IPS DF 4.7 (cell line): ENCODE measurements around the gene FYB1.
"Not testable (repeated sequence)": the region's sequence is repeated elsewhere in the genome, so short reads cannot be mapped to it uniquely, and the experiment has no call there.

ENCODE experiments used
- DNase-seq: peaks from one replicate; pipeline ENCODE4 v3.0.0-alpha.2; 2013; ENCODE audit warnings: low spot score; ENCODE audit errors: extremely low read depth

The FYB1 gene, protein sequence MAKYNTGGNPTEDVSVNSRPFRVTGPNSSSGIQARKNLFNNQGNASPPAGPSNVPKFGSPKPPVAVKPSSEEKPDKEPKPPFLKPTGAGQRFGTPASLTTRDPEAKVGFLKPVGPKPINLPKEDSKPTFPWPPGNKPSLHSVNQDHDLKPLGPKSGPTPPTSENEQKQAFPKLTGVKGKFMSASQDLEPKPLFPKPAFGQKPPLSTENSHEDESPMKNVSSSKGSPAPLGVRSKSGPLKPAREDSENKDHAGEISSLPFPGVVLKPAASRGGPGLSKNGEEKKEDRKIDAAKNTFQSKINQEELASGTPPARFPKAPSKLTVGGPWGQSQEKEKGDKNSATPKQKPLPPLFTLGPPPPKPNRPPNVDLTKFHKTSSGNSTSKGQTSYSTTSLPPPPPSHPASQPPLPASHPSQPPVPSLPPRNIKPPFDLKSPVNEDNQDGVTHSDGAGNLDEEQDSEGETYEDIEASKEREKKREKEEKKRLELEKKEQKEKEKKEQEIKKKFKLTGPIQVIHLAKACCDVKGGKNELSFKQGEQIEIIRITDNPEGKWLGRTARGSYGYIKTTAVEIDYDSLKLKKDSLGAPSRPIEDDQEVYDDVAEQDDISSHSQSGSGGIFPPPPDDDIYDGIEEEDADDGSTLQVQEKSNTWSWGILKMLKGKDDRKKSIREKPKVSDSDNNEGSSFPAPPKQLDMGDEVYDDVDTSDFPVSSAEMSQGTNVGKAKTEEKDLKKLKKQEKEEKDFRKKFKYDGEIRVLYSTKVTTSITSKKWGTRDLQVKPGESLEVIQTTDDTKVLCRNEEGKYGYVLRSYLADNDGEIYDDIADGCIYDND

DNA sequence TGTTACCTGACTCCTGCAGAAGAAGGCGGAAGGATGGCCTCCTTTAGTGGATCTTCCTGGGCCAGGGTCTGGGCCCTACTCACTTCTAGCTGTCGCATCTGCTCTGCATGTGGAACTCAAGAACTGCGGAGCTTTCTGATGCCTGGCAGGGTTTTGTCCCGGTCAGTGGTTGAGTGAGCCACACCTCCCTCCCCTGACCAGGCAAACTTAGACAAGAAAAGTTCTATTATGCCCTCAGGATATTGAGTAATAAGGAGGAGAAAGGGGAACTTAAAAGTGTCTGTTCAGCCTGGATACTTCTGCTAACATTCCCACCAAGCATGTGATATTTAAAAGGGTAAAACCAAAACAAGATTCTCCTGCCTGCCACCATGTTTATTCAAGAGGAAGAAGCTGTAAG, at the start of gene FYB1:
TSS of gene FYB1 (minus strand) at position 127 of the 400 bp plus-strand sequence. CDS start 16,603 bp downstream, outside the sequence.
- DNase-seq, result no peak

DNA sequence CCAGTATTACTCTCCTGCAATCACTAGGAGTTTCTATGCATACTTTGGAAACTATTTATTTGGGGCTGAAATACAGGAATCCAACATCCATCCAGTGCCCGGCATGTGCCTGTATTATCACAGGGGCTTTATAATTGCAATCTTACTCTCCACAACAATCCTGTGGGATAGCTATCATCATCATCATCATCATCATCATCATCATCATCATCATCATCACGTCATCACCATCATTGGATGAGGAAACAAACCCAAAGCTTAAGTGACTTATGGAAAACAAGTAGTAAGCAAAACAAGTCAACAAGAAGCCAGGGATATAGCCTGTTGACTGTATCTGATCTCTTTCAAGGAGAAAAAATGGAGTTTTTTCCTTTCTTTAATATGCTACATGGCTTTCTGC, 47.8 kb upstream of the FYB1 start:
- no peak for DNase-seq

DNA sequence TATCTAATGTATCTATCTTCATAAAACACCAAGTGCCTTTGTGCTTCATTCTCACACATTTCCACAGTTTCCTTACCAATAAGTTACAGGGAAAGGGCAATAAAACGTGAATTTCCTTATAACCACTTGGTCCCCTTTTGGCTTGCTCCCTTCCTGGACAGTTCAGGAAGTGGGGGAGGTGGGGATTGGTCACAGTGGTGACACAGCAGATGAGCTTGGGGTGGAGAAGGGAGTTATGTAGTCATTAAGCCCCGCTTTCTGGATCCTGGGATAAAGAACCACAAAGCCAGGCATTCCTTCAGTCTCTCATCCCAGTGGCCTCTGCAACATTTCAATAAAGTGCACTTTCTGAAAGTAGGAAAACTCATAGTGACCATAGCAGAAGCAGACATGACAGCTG, 47.1 kb upstream of the FYB1 start:
- no peak for DNase-seq

DNA sequence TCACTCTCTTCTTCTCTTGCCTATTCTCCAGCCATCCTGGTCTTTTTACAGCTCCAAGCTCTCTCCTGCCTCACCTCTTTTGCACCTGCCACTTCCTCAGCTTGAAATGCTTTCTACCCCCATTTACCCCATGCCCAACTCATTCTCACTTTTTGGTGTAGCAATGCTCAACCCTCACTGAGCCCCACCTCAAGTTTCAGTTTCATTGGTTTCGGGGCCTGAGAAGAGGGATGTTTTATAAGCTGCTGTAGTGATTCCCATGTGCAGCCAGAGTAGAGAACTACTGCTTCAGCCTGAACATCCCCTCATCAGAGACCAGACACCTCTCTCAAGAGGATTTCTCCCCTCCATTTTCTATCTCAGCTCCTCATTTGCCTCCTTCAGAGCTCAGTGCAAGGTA, 45.2 kb upstream of the FYB1 start:
- DNase-seq, result no peak

DNA sequence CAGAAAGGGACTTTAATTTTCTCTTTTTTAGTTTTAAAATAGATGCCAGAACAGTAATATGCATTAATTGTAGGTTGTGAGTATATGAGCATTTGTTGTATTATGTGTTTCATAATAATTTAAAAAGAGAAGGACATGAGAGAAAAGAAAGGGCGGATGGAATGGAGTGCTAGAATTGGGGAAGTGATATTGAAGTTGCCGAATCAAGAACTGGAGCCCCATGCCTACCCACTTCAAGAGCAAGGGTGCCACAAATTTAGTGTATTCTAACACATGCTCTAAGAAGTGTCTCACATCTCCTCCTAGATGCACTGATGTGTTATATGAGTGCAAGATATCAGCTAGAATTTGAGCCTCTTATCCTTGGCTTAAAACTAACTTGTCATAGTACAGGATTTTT, 43.6 kb upstream of the FYB1 start:
- DNase-seq, result no peak

DNA sequence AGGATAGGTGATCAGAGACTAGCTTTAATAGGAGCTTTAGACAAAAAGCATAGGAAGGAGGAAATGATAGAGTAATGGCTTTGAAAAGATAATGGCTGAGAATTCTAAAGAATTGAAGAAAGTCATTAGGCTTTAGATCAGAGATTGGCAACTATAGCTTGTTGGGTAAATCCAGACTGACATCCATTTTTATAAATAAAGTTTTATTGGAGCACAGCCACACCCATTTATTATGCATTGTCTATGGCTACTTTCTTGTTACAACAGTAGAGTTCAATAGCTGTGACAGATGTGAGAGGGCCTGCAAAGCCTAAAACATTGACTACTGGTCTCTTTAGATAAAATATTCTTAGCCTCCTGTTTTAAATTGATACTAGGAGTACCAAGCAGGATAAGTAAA, 40.7 kb upstream of the FYB1 start:
- no peak for DNase-seq

DNA sequence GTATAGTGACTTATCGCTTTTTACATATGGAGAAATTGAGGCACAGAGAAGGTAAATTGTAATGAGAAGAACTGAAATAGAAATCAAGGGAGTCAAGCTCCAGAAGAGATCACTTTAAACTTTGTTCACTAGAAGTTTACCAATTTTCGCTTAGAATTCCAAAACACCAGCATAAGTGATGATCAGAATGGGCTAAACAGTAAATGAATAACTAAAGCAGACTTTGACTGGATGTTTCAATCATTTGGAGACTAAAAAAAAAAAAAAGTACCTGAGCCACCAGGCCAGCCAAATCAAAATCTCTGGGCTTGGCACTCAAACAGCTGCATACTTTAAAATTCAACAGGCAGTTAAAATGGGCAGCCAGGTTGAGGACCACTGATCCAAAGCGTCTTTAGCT, 38.2 kb upstream of the FYB1 start:
- no peak for DNase-seq

DNA sequence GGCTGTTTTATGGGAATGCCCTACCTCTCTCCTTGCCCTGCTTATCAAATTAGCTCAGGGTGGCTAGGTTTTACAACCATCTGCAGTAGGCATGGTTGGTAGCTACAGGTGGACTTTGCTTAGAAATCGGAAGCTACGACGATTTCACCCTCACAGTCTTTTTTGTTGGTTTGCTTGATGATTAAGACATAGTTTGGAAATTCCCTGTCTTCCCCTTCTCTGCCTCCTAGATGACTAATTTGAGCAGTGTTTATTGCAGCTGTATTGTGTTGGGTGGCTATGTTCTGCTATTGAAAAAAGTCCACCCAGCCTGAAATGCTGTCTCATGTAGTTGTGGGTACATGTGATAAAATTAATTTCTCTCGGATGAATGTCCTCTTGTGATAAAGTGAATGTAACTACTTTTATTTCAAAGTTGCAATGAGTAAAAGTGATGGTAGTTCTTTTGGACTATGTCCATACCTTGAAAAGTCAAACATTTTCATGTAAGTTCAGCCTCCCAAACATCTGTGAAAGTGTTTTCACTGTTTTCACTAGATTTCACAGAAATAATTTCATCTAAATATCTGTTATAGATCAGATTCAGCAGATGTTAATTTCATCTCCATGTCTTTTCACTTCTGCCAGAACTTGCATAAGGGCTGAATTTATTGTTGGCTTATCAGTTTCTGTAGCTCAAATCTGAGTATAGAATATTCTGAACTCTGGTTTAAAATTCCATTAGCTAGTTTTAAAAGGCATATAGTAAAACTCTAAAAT, 37.3 kb upstream of the FYB1 start:
- DNase-seq, result no peak

DNA sequence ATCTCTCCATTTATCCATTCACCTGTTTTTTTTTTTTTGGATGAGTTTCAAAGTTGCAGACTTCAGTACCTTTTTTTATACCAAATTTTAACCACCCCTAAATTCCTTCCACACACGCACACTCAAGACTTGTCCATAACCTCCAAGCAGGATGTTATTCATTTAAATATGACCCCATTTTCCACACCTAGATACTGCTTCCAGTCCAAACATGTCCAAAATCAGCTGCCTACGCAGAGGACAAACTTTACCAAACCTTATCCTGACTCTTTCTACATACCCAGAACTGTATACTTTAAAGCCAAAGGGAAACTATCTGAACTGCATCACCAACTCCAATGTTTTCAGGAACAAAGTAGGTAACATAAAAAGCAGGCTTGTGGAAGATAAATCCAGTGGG, 36.0 kb upstream of the FYB1 start:
- no peak for DNase-seq

DNA sequence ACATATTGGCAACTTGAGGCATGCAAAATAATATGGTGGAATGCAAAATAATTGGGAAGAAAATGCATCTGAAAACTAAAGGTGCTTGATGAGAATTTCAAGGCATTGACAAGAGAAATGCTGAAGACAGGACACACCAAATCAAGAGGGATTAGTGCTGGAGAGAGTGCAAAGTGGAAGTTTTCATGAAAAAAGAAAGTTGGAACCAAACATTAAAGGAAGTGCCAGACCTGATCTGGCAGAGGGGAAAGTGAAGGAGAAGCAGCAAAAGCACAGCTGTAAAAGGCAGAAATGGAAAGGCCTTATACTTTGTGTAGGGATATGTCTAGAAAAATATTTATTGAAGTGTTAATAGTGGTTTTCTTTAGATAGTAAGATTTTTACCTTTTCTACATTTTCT, 35.3 kb upstream of the FYB1 start:
- no peak for DNase-seq

DNA sequence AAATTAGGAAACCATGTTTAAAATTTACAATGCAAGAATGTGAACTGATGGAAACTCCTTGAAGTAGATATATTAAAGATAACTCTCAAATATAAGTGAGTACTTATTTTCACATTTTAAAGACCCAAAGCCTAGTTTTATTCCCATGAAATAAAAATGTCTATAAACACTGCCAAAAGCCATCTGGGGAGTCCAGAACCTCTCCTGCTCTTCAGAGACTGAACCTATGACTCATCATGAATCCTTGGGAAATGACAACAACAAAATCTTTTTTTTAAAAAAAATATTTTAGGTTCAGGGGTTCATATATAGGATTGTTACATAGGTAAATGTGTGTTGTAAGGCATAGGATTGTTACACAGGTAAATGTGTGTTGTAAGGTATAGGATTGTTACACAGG, 33.8 kb upstream of the FYB1 start:
- no peak for DNase-seq

DNA sequence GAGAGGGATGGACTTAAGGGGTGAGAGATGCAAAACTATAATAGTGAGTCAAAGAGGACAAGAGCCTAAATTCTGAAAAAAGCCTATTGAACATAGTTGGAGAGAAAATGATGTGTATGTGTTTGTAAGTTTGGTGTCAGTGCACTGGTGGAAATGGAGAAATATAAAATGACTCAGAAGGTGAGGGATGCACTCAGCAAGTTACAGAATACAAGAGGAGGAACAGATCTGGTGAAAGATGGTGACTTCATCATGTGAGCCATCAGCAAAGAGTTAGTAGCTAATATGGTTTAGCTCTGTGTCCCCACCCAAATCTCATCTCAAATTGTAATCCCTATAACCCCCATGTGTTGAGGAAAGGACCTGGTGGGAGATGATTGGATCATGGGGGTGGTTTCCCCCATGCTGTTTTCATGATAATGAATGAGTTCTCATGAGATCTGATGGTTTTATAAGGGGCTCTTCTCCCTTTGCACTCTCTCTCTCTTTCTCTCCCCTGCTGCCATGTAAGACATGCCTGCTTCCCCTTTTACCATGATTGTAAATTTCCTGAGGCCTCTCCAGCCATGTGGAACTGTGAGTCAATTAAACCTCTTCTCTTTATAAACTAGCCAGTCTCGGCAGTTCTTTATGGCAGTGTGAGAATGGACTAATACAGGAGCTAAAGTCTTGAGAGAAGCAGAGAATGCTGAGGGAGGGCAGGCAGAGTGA, 30.4 kb upstream of the FYB1 start:
- no peak for DNase-seq

DNA sequence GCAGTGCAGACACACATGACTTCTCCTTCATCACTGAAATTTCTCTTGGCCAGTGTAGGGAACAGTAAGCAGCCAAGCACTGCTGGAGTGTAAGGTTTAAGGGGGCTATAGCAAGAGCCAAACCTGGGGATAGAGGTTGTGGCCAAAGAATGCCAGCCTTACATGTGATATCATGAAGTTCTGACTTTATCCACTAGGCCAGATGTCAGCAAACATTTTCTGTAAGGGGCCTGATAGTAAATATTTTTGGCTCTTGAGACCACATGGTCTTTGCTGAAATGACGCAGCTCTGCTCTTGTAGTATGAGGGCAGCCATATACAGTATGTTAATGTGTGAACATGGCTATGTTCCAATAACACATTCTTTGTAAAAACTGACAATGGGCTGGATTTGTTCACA, 29.7 kb upstream of the FYB1 start:
- no peak for DNase-seq

DNA sequence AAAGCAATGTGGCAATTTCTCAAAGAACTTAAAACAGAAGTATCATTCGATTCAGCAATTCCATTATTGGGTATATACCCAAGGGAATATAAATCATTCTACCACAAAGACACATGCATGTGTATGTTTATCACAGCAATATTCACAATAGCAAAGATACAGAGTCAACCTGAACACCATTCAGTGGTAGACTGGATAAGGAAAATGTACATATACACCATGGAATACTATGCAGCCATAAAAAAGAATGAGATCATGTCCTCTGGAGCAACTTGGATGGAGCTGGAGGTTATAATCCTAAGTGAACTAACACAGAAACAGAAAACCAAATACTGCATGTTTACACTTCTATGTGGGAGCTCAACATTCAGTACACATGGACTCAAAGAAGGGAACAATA, 21.4 kb upstream of the FYB1 start:
- DNase-seq, result no peak

DNA sequence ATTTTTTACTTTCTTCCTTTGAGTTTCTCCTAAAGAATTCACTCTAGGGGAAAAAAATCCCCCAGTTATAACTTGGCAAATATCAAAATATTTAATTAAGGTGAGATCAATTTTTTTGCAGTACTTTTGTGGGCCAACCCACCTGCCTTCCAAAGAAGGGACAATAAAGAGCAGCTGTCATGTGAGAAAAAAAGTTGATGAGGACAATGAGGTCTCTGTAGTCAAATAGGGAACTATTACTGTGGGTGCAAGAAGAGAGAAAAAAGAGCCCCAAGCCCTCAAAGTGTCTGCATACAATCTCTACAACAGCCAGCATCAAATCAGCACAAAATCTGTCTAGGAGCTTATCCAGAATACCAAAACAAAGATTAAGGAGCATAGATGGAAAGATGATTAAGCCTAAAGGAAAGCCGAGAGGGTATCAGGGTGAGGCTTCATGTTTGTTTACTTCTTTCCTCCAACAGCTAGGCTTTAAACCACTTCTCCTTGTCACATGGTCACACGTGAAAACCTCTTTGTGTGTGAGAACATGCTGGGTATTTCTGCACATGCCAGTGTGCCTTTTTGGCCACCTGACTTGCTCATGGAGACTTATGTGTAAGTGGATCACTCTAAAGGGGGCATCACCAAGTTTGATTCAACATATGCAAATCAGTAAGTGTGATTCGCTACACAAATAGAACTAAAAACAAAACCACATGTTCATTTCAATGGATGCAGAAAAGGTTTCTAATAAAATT, 19.2 kb upstream of the FYB1 start:
- no peak for DNase-seq

DNA sequence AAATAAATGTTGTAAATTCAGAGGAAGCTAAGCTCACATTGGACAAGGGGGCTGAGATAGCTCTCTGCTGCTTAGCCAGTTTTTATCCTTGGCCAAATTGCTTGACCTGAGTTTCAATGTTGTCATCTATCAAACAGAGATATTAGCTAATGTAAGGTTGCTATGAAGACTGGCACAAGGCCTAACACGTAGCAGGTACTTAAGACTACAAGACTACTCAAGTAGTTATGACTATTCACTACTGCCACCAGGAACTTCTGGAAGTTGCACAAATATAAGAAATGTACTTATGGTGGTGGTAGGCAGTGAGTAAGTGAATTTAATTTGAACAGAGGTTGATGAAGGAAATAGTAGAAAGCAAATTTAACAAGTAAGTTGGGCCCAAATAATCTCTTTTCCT, 17.4 kb upstream of the FYB1 start:
- no peak for DNase-seq

DNA sequence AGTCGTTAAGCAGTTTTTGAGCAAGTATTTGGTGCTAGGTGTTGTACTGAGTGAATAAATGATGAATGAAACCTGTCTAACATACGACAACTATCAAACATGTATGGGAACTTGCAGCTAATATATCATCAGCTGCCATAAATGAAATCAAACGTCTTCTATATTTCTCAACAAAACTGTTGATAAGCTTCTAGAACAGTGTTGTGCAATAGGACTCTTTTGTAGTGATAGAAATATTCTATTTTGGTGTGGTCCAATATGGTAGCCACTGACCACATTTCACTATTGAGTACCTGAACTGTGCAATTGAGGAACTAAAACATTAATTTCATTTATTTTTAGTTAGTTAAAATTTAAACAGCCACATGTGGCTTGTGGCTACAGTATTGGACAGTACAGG, 16.3 kb upstream of the FYB1 start:
- DNase-seq, result no peak

DNA sequence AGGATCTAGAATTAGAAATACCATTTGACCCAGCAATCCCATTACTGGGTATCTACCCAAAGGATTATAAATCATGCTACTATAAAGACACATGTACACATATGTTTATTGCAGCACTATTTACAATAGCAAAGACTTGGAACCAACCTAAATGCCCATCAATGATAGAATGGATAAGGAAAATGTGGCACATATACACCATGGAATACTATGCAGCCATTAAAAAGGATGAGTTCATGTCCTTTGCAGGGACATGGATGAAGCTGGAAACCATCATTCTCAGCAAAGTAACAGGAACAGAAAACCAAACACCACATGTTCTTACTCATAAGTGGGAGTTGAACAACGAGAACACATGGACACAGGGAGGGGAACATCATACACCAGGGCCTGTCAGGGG, 15.1 kb upstream of the FYB1 start:
- not testable (repeated sequence) for DNase-seq

DNA sequence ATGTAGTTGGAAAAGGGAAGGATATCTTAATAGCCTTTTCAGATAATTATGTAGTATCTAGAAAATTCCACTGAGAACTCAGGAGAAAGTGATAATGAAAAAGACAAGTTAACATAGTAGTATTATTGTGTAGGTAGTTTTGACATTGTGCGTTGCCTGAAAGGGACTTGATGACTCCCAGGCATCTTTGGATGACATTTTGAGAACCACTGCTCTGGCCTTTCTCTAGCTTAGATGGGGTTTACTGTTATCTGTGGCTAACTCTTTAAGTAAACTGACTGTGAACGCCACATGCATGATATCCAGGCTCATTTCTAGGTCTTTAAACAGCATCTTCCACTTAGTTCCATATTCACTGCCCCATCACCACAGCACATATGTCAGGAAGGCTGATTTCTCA, 14.4 kb upstream of the FYB1 start:
- DNase-seq, result no peak

DNA sequence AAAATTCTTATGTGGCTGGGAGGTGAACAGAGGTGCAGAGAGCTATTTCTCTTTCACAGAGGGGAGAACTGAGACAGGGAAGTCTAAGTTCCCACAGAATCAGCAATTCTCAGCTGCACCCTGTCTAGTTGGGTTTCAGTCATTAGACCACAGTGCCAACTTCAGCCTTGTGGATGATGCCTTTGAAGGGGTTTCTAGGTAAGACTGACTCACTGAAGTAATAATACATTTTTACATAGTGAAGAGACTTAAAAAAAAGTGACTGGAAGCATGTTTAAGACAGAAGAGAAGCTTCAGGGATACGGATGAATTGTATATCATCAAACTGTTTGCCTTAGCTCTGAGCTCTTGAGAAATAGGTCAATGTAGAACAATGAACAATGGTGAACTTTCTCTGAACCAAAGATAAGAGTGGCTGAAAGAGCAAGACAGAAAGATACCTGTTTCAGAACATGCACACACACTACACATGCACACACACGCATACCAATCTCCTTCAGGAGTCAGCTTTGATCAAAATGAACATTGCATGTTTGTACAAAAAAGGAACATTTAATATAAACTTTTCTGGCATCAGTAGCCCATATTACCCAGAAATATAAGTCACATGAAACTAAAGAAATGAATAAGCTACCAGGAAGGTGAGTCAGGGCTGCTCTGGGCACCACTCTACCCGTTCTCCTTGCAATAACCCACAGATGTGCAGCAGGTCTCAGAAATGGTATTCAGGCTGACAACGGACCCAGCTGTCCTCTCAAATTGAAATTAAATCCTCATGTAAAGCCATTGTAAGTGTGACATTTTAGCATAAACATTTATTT, 12.6 kb upstream of the FYB1 start:
- no peak for DNase-seq
